Stimulated activated CD8-positive, alpha-beta memory T cell treated with anti-CD3 and anti-CD28 coated beads, Interleukin-12 subunit alpha, Interleukin-12 subunit beta, amount 100 ng/mL, for 24 hours (primary cell): Measurements from ENCODE around the gene PTPRG.

ENCODE experiments used
- DNase-seq: peaks from one replicate; pipeline ENCODE4 v3.0.0-alpha.2; 2020; ENCODE audit errors: extremely low read depth

PTPRG gene

GRCh38 chr3:61961900-61962299 lies 400.5 kb downstream of the PTPRG start:
- DNase-seq = no peak

DNA sequence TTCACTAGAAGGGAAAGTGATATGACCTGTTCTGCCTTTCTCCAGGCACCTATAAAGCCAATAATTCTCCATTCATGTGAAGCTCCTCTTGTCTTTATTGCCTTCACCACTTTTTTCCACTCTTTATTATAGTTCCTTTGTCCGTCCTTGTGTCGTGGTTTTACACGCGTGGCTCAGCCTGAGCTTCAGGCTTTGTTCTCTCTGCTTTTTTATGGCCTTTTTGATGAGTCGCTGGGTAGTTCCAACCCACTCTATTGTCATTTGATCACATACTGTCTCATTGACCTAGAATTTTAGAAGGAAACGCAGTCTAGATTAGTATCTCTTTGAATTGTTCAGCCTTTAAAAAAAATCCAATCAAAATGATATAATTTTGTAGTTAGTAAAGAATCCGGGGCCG lies 403.2 kb downstream of the PTPRG start:
- DNase-seq = no peak

DNA sequence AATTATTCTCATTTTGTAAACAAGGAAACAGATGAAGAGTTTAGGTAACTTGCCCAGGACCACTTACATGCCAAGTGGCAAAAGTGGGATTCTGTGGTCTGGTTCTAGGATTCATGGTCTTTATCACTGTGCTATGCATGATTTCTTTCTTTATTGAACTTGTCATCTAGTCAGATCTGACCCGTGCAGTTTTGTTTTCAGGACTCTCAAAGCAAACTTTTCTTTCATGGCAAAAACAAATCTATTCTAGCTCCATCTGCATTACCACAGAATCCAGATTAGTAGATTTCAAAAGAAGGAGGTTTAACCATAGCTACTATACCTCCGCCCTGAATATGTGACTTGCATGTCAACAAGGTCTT lies 404.4 kb downstream of the PTPRG start:
- no peak for DNase-seq

GRCh38 chr3:61966200-61966599 lies 404.8 kb downstream of the PTPRG start:
- no peak for DNase-seq

- no peak for DNase-seq
Measured at GRCh38 chr3:61967019-61967418, 405.6 kb downstream of the PTPRG start.

GRCh38 chr3:61967937-61968336 lies 406.6 kb downstream of the PTPRG start:
- no peak for DNase-seq

DNA sequence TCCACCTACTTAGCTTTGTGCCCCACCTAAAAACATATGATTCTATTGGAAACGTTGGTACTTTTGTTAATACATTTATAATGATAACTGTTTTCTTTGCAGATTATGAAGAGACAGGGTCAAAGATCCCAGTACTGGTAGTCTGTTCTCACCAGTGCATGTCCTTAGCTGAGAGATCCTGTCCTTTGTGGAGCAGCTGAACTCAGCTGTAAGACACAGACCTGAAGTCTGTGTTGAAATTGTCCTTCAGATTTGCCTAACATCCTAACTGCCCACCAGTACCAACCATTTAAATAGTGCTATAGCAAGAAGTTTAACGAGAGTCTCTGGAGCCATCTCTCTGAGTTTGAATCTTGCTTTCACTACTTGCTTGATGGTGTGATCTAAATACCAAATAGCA lies 413.3 kb downstream of the PTPRG start:
- DNase-seq = no peak

- DNase-seq = no peak
Measured at GRCh38 chr3:61975199-61975598, 413.8 kb downstream of the PTPRG start.

GRCh38 chr3:61975936-61976335 lies 414.6 kb downstream of the PTPRG start:
- DNase-seq = no peak

GRCh38 chr3:61978460-61979419 lies 417.4 kb downstream of the PTPRG start:
- DNase-seq = no peak

DNA sequence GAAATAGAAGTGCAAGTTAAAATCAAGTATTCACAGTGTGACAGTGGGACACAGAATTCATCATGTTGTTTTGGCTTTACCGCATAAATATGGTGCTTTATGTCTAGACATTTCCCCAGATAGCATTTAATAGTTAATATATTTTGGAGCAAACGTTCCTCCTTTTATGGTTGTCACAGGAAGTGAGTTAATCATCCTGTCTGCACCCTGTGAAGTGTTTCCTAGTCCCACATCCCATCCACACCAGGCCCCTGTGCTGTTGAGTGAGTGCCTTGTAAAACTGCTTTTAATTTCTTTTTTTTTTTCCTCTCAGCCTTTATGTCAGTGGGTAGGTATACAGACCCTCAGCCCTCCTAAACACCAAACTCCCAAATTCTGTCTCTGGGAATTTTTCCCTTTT lies 418.3 kb downstream of the PTPRG start:
- DNase-seq = no peak

DNA sequence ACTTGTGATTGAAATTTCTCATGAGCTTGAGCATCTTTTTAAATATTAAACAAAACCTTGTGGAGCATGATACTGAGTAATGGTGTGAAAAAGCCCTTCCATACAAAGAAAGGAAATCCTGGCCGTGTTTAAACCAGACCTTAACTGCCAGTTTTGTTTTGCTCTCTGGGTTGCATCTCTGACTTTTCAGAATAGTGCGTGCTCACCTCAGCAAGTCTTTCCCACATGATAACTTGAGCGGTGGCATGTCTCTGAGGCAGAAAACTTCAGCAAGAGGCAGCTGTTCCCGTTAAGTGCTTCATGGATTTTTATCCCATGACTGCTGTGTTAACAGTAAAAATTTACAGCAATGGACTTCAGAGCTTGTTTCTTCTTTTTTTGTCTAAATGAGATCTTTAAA lies 418.7 kb downstream of the PTPRG start:
- no peak for DNase-seq

GRCh38 chr3:61981060-61981459 lies 419.7 kb downstream of the PTPRG start:
- DNase-seq = no peak

DNA sequence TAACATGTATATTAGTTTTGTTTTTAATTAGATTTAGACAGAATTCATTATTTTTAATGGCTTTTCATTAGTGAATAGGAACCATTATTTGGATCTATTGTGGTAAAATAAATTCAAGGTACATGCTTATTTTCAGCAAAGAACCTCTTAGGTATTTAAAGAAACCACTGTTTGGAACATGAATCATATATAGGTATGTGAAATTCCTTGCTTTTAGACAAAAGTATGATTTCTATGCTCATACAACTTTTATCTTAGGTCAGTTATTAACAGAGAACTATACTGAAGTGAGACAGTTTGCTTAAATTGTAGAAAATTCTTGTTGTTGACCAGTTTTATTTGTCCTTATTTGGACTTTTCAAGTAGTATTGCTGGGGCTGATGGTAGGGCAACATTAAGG lies 422.1 kb downstream of the PTPRG start:
- no peak for DNase-seq

GRCh38 chr3:61985020-61985419 lies 423.6 kb downstream of the PTPRG start:
- DNase-seq = no peak

DNA sequence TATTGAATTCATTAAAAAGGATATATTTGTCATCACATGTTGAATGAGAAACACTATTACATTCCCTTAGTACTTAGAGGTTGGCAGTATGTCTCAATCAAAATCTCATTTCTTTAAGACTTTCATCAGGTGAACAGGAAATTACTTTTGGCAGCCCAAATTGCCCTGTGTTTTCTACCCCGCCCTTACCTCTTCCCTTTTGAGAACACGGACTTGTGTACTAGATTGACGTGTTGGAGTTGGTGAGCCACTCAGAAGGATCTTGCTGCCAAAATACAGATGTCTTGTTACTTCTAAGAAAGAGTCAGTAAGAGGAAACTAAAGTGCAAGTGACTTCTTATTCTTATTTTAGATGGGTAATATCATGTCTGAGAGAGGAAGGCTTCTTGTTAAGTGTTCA lies 425.1 kb downstream of the PTPRG start:
- DNase-seq = no peak

GRCh38 chr3:61989681-61990080 lies 428.3 kb downstream of the PTPRG start:
- DNase-seq = no peak

DNA sequence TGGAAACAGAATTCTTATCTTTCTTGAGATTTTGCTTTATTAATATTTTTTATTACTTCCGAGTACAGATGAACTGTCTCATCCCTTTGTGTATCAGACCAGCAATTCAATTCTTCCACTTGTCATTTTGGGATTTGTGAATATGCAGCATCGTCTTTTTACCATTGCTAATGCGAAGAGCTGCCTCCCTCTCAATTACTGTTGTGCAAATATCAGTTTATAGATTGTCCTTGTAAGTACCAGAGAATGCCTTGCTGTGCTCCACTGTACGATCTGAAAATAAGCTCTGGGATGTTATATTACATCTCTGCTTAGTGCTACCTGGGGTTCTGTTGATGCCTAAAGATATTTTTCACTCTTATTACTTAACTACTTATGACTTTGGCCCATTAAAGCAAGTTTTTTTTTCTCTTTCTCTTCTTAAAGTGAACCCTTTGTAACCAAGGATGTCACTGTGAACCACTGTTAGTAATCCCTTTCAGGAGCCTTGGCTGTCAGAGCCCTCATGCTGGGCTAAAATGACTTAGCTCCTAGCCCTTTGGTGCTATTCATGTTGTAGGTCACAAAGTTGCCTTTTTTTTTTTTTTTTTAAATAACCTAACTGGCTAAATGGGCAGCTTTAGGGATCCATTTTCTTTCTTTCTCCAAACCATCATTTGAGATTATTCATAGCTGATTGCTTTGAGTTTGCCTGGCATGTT lies 429.1 kb downstream of the PTPRG start:
- no peak for DNase-seq

DNA sequence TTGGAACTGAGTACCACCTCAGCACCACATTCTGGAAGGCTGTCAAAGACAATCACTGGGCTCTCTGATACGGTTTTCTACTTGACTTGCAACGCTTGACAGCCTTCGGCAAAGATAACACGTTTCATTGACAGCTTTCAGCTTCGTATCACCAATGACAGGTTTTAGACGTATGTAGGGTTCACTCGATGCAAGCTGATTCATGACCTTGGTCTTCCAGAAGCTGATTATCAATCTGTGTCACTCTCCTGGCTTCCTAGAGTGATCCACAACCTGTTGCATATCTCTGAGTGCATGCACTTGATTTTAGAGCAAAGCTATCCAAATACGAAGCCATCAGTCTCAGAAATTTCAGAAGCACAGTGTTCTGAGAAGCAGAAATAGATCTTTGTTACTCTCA lies 430.3 kb downstream of the PTPRG start:
- no peak for DNase-seq

GRCh38 chr3:61996366-61996765 lies 435.0 kb downstream of the PTPRG start:
- no peak for DNase-seq

DNA sequence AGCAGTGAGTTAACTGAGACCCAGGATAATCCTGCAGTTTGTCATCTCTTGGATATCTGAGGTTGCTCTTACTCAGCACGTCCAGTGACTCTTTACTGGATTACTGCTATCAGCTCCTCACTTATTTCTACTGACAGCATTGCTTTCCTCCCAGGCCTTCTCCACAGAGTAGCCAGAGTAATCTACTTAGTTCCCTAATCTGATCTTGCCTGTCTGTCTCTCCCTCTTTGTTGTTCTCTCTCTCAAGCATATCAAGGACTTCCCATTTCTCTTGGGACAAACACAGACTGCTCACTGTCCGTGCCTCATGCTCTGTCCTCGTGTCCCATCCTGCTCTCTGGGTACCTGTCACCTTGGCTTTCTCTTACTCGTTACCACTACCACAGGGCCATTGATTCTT lies 435.7 kb downstream of the PTPRG start:
- DNase-seq = no peak

- no peak for DNase-seq
Measured at GRCh38 chr3:62003835-62004234, 442.5 kb downstream of the PTPRG start.

DNA sequence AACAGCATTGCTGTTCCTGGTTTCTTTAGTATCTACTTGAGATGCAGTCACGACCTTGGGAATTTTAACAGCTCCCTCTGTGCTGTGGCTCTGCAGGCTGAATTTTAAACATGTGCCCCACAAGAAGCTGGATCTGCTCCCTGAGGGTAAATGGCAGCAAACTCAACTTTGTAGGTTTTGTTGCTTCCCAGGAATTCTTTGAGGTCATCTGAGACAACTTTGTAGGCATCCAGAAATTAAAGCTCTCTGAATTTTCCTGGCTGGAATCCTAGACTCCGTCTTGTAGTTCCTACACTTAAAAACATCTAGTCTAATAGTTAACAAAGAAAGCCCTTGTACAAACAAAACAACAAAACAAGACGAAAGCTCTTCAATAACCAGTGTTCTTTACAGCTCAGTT lies 445.7 kb downstream of the PTPRG start:
- no peak for DNase-seq
